GM23248 (cell line): ENCODE results near the gene STYX. TPM values are rescaled to one million over a fixed set of nuclear protein-coding genes. Genes with fewer than 3 reads are reported as not detected.

Experiments used
- DNase-seq: peaks from one replicate; pipeline ENCODE4 v3.0.0-alpha.2; 2015
- H2AFZ ChIP-seq: fragments of 200-600 bp; sonication (generic); 2 replicates; pipeline ENCODE4 v1.6.1; 2016; ENCODE audit warnings: antibody characterized with exemption
- H3F3A ChIP-seq: fragments of 200-600 bp; sonication (generic); 2 replicates; pipeline ENCODE4 v1.6.1; 2016; ENCODE audit warnings: mild to moderate bottlenecking, antibody characterized with exemption, mixed run types; ENCODE audit not compliant: insufficient read depth
- H3K27ac ChIP-seq: fragments of 200-600 bp; sonication (generic); 2 replicates; pipeline ENCODE4 v1.5.1; 2016; ENCODE audit warnings: mild to moderate bottlenecking
- H3K27me3 ChIP-seq: fragments of 200-600 bp; sonication (generic); replicated peaks from 2 replicates; pipeline ENCODE4 v1.6.1; 2016; ENCODE audit warnings: mild to moderate bottlenecking; ENCODE audit not compliant: insufficient read depth
- H3K36me3 ChIP-seq: fragments of 200-600 bp; sonication (generic); 2 replicates; pipeline ENCODE4 v1.6.1; 2016; ENCODE audit warnings: low read depth, mild to moderate bottlenecking
- H3K4me1 ChIP-seq: fragments of 200-600 bp; sonication (generic); 2 replicates; pipeline ENCODE4 v1.6.1; 2016; ENCODE audit warnings: mild to moderate bottlenecking; ENCODE audit not compliant: insufficient read depth
- H3K4me2 ChIP-seq: fragments of 200-600 bp; sonication (generic); one replicate; pipeline ENCODE4 v1.6.1; 2016; ENCODE audit warnings: mild to moderate bottlenecking; ENCODE audit not compliant: unreplicated experiment
- H3K4me3 ChIP-seq: fragments of 200-600 bp; sonication (generic); 2 replicates; pipeline ENCODE4 v1.5.1; 2016; ENCODE audit warnings: mild to moderate bottlenecking
- H3K79me2 ChIP-seq: fragments of 200-600 bp; sonication (generic); 2 replicates; pipeline ENCODE4 v1.6.1; 2016; ENCODE audit warnings: mild to moderate bottlenecking; ENCODE audit not compliant: insufficient read depth
- H3K9ac ChIP-seq: fragments of 200-600 bp; sonication (generic); 2 replicates; pipeline ENCODE4 v1.6.1; 2016; ENCODE audit warnings: mild to moderate bottlenecking
- H3K9me2 ChIP-seq: fragments of 200-600 bp; sonication (generic); 2 replicates; pipeline ENCODE4 v1.6.1; 2016; ENCODE audit warnings: mixed run types, mild to moderate bottlenecking, moderate library complexity; ENCODE audit not compliant: insufficient read depth
- H3K9me3 ChIP-seq: fragments of 200-600 bp; sonication (generic); one replicate; pipeline ENCODE4 v1.6.1; 2017; ENCODE audit warnings: low read depth
- H4K20me1 ChIP-seq: fragments of 200-600 bp; sonication (generic); 2 replicates; pipeline ENCODE4 v1.6.0; 2016; ENCODE audit not compliant: insufficient read depth
- EZH2 ChIP-seq: fragments of 200-600 bp; sonication (generic); IDR thresholded peaks from 2 replicates; pipeline ENCODE4 v1.6.1; 2018; ENCODE audit warnings: antibody characterized with exemption, mild to moderate bottlenecking; ENCODE audit not compliant: insufficient read depth, poor library complexity, severe bottlenecking
- EZH2phosphoT487 ChIP-seq: fragments of 200-600 bp; sonication (generic); IDR thresholded peaks from 2 replicates; pipeline ENCODE4 v1.6.1; 2018; ENCODE audit warnings: antibody characterized with exemption, moderate library complexity, mild to moderate bottlenecking, low read depth; ENCODE audit not compliant: insufficient read depth
- WGBS, 2 experiments: methylation state at CpG; one replicate each; pipeline ENCODE4 v1.1.6; 2015 to 2017; ENCODE audit warnings: low lambda C conversion rate in 2 of 2, low coverage in 1 of 2; ENCODE audit errors: missing lambda C conversion rate in 2 of 2; 5-methylcytosine and 5-hydroxymethylcytosine counted together
- in situ Hi-C: fragments of 300-500 bp; cut with MboI; formaldehyde crosslinking; loops from 2 replicates; pipeline ENCODE4 v1.15.0; 2020
- polyA plus RNA-seq: library from polyadenylated mRNA; unstranded; fragments of >200 nt; fragmentation: Nextera tagmentation; extraction: Ambion mirVana; gene quantifications from 2 replicates; pipeline ENCODE4 v1.2.1, GENCODE V29; 2016
- total RNA-seq: library from RNA; depleted of rRNA; stranded (reverse); fragments of >200 nt; shearing (Covaris generic); gene quantifications from 2 replicates; pipeline ENCODE4 v1.2.3, GENCODE V29; 2014

STYX gene
- total and polyA plus RNA-seq, 2 experiments from 2014 or later, result 20.1 to 23.0 TPM

DNA sequence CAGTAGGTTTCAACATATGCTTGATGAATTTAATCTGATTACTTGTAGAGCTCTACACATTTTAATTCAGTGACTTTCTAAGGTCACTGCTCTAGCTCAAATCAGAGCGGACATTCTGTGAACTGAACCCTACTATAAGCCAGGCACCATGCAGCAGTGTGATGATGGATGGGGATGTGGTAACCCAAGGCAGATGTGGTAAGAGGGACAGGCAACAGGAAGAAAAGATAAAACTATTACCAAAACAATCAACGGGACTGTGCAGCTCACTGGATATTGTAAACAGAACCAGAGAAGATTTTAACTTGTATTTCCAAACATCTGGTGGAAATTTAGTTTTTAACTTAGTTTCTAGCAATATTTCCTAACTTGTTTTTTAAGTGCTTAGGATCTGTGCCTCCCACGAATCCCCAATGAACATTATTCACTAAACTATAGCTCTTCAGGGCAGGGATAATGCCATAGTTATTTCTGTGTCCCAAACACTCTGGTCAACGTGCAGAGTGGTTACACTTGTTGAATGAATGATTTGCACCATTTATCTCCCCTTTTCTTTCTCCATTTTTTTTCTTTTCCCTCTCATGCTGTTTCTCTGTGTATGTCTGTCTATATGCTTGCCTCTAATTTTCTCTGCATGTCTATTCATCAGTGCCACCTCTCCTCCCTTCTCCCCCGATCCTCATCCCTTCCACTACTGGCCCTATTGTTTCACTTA is 37.6 kb upstream of the STYX start:
- 15 to 17% methylated on average over 5 of the region's 5 CpGs for WGBS, 2 experiments
- no peaks in the 10 kb centered on the region for H3K36me3 ChIP-seq
- H3K4me2 ChIP-seq, result peak overlapping the region; percentile 43
- H3K27ac ChIP-seq, result 0 out of 2 replicates have a peak overlapping the region, but pooled peaks have one; percentile 4
- TF ChIP-seq EZH2phosphoT487 (no peak), EZH2 (no peak)
- no peak overlapping the region for H2AFZ ChIP-seq
- peak; percentile 50 for DNase-seq
- H3K27me3 ChIP-seq, result no peaks in the 10 kb centered on the region
- H3K4me1 ChIP-seq, result peaks cover 25% of the 10 kb centered on the region
- peaks cover 6% of the 10 kb centered on the region; the same call in 1 of the 2 replicates for H4K20me1 ChIP-seq
- peaks cover 79% of the 10 kb centered on the region for H3K79me2 ChIP-seq
- H3K9me3 ChIP-seq, result no peaks in the 10 kb centered on the region
- in situ Hi-C loops, result no loop called here
- H3K4me3 ChIP-seq, result 0 out of 2 replicates have a peak overlapping the region, but pooled peaks have one; percentile 2
- no peaks in the 10 kb centered on the region for H3K9me2 ChIP-seq
- H3K9ac ChIP-seq, result peak overlapping the region; percentile 18
- peaks cover 18% of the 10 kb centered on the region; the same call in 1 of the 2 replicates for H3F3A ChIP-seq

DNA sequence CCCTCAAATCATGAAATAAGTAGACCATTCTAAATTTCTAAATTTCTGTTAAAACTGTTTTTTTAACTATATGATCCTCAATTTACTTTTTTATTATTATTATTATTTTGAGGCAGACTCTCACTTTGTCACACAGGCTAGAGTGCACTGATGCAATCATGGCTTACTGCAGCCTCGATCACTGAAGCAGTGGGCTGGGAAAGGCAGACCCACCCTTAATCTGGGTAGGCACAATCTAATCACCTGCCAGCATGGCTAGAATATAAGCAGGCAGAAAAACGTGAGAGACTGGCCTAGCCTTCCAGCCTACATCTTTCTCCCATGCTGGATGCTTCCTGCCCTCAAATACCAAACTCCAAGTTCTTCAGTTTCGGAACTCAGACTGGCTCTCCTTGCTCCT is 36.9 kb upstream of the STYX start:
- peaks cover 6% of the 10 kb centered on the region; the same call in 1 of the 2 replicates for H4K20me1 ChIP-seq
- no peaks in the 10 kb centered on the region for H3K36me3 ChIP-seq
- H3K9me3 ChIP-seq, result no peaks in the 10 kb centered on the region
- H3K27me3 ChIP-seq, result no peaks in the 10 kb centered on the region
- peaks cover 72% of the 10 kb centered on the region for H3K79me2 ChIP-seq
- peaks cover 18% of the 10 kb centered on the region; the same call in 1 of the 2 replicates for H3F3A ChIP-seq
- DNase-seq, result no peak
- TF ChIP-seq EZH2 (no peak), EZH2phosphoT487 (no peak)
- H3K4me2 ChIP-seq, result peak overlapping the region; percentile 43
- H3K27ac ChIP-seq, result 0 out of 2 replicates have a peak overlapping the region, but pooled peaks have one; percentile 4
- H3K4me3 ChIP-seq, result peak overlapping the region; percentile 96; the same call in 1 of the 2 replicates
- peaks cover 25% of the 10 kb centered on the region for H3K4me1 ChIP-seq
- in situ Hi-C loops, result no loop called here
- no peak overlapping the region for H2AFZ ChIP-seq
- 65 to 67% methylated on average over 3 of the region's 3 CpGs for WGBS, 2 experiments
- no peaks in the 10 kb centered on the region for H3K9me2 ChIP-seq
- peak overlapping the region; percentile 18; the same call in 1 of the 2 replicates for H3K9ac ChIP-seq

DNA sequence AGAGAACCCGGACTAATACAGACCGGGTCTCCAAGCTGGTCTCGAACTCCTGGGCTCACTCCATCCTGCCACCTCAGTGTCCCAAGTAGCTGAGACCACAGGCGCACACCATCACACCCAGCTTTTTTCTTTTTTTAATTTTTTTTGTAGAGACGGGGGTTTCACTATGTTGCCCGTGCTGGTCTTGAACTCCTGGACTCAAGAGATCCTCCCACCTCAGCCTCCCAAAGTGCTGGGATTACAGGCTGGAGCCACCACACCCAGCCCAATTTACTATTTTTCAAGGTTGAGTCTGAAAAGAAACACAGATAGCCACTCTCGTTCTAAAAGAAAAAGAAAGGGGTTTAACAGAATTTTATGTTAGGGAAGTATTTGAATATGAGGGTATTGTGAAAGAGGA is 36.4 kb upstream of the STYX start:
- Histone ChIP-seq H3K27me3 (no peaks in the 10 kb centered on the region), H3K9me3 (no peaks in the 10 kb centered on the region), H3F3A (peaks cover 18% of the 10 kb centered on the region; the same call in 1 of the 2 replicates), H3K9me2 (no peaks in the 10 kb centered on the region), H3K4me2 (peak overlapping the region; percentile 98), H3K79me2 (peaks cover 67% of the 10 kb centered on the region), H3K4me1 (peaks cover 25% of the 10 kb centered on the region), H3K4me3 (peak overlapping the region; percentile 96), H3K9ac (peak overlapping the region; percentile 97; the same call in 1 of the 2 replicates), H3K36me3 (no peaks in the 10 kb centered on the region), H2AFZ (no peak overlapping the region), H3K27ac (no peak overlapping the region), H4K20me1 (peaks cover 1% of the 10 kb centered on the region; the same call in 1 of the 2 replicates)
- no peak for TF ChIP-seq EZH2
- no peak for TF ChIP-seq EZH2phosphoT487
- 87 to 88% methylated on average over 7 of the region's 7 CpGs for WGBS, 2 experiments
- in situ Hi-C loops, result no loop called here
- no peak for DNase-seq

DNA sequence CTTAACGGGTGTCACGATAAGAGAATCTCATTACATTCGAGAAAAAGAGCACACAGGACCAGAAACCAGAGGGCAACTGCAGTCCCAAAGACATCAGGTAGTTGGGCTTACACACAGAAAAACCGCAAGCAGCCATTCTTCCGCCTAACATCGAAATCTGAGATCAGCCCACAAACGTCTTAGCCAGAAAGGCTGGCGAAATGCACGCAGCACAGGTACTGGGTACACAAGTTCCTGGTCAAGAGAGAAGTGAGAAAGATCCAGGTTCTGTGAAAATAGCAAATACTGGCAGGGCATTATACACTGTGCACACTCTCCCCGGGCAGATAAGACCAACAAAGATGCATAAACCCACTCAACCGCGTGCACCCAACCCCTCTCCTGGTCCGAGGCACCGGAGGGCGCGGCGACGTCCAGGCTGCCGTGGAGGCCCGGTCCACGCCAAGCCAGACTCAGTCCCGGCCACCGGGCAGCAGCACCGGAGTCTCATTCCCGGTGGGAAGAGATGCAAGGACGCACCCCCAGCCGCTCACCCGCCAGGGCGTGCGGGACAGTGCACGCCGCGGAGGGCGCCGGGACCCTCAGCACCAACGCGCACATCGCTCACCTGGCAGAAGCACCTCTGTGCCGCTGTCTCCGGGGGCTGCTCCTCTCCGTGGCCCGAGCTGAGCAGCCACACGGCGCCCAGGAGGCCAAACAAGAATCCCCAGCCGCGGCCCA is 35.0 kb upstream of the STYX start:
- in situ Hi-C loops, result no loop called here

More for the DNA sequence above, 35.0 kb upstream of the STYX start:
- no peaks in the 10 kb centered on the region; the same call in 1 of the 2 replicates for H4K20me1 ChIP-seq
- H3K9ac ChIP-seq, result peak overlapping the region; percentile 97
- no peaks in the 10 kb centered on the region for H3K27me3 ChIP-seq
- H3K4me1 ChIP-seq, result peaks cover 25% of the 10 kb centered on the region
- H3K9me3 ChIP-seq, result no peaks in the 10 kb centered on the region
- WGBS, 2 experiments, result 1 to 2% methylated on average over 37 to 46 of the region's 46 CpGs
- peak overlapping the region; percentile 80 for H2AFZ ChIP-seq
- TF ChIP-seq EZH2 (no peak), EZH2phosphoT487 (no peak)
- peak overlapping the region; percentile 96 for H3K4me3 ChIP-seq
- H3K9me2 ChIP-seq, result no peaks in the 10 kb centered on the region
- peaks cover 53% of the 10 kb centered on the region for H3K79me2 ChIP-seq
- peaks cover 18% of the 10 kb centered on the region; the same call in 1 of the 2 replicates for H3F3A ChIP-seq
- H3K36me3 ChIP-seq, result no peaks in the 10 kb centered on the region
- H3K27ac ChIP-seq, result peak overlapping the region; percentile 97
- DNase-seq, result peak; percentile 72
- peak overlapping the region; percentile 98 for H3K4me2 ChIP-seq
